ENCODE results near the gene MAPK14.
A peak's percentile ranks its signal among the peaks of the same experiment; 100 is the strongest.
"Not testable (repeated sequence)": the region's sequence is repeated elsewhere in the genome, so short reads cannot be mapped to it uniquely, and the experiment has no call there.

The MAPK14 gene

DNA sequence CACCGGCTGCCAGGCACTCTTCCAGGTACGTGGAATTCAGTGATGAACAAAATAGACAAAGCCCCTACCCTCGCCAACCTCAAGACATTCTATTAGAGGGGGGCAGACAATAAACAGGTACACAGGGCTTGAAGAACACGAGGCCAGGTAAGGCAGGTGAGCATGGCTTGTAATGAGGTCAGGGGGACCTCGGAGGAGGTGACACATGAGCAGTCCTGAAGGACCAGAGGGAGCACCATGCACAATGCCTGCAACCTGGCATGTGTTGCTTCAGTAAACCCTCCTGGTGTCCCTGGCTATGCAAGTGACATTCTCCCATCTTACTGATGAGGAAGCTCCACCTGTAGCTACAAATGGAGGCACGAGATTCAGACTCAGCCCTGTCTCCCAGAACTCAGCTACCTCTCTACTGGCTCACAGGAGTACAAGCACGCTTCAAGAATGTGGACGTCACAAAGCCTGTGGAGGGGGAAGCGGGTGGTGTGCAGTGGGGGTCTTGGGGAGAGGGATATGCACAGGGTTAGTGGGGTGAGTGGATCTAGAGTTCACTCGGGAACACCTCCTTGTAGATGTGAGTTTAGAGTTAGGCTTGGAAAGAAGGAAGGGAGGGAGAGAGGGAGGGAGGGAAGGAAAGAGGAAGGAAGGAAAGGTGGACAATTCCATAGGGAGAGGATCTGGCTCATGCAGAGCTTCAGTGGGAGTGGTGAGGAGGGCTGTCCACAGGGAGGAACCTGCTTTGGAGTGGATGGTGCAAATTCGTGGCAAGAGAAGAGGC, 95.1 kb downstream of the MAPK14 start:
- Mint-ChIP-seq H3K4me3 (no peak overlapping the region), H3K9me3 (no peaks in the 10 kb centered on the region), H3K27ac (peak overlapping the region; percentile 16), H3K4me1 (peaks cover 67 to 81% of the 10 kb centered on the region in 2 donors), H3K27me3 (no peaks in the 10 kb centered on the region), H3K36me3 (peaks cover 14 to 22% of the 10 kb centered on the region in 2 donors)
- ATAC-seq (replicated peaks), result no peak
- DNase-seq, result no peak

DNA sequence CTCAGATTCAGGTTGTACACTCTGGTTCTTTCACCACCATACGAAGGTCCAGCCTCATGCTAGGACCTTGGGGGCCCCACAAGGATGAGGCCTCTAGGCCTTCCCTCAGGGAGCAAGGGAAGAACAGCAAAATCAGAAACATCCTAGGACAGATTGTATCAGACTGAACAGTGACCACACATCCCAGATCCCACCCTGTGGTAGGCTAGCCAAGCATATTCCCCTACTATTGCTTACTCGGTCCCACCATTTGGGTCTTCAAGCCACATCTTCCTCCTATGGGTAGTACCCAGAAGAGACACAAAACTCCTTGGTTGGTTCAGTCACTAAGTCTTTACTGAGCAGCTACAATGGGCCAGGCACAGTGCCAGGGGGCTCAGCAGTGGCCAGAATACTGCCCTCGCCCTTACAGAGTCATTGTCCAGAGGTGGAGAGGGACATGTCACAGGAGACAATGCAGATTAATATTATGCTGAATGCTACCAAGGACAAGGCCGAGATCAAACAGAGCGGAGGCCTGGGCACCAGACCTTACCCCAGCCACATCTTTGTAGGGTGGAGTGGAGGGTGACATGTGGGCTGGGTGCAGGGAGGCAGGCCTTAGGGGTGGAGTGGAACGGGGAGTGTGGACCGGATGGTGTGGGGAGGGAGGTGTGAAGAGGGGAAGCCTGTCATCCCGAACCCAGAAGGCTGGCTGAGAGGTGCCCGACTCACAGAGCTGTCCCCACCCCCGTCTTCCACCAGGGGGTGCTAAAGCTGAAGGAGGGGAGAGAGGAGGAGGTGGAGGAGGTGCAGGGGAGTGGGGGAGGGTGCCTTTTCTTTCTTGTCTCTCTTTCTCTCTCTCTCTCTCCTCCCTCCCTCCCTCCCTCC, 95.9 kb downstream of the MAPK14 start:
- no peaks in the 10 kb centered on the region for H3K9me3 Mint-ChIP-seq
- H3K27ac Mint-ChIP-seq, result peak overlapping the region; percentile 60
- ATAC-seq (replicated peaks) (peak; percentile 64 to 79), DNase-seq (peak; percentile 78)
- H3K4me3 Mint-ChIP-seq, result peak overlapping the region; percentile 11 to 37
- H3K4me1 Mint-ChIP-seq, result peaks cover 60 to 72% of the 10 kb centered on the region in 2 donors
- no peaks in the 10 kb centered on the region for H3K27me3 Mint-ChIP-seq
- peaks cover 12 to 14% of the 10 kb centered on the region in 2 donors for H3K36me3 Mint-ChIP-seq

DNA sequence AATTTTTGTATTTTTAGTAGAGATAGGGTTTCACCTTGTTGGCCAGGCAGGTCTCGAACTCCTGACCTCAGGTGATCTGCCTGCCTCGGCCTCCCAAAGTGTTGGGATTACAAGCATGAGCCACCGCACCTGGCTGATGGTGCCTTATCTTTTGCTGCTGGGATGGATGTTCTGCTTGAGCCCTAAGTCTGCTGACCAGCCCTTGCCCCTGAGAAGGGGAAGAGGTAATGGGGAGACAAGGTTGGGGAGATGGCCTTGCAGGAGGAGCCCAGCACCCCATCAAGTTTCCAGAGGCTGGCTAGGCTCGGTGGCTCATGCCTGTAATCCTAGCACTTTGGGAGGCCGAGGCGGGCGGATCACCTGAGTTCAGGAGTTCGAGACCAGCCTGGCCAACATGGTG, 96.7 kb downstream of the MAPK14 start:
- not testable (repeated sequence) for H3K27me3 Mint-ChIP-seq; DNase-seq; H3K9me3 Mint-ChIP-seq; ATAC-seq (replicated peaks); H3K4me3 Mint-ChIP-seq; H3K36me3 Mint-ChIP-seq
- H3K4me1 Mint-ChIP-seq, result peaks cover 56 to 72% of the 10 kb centered on the region in 2 donors
- H3K27ac Mint-ChIP-seq, result peak overlapping the region; percentile 38

GRCh38 chr6:36124881-36125280, 97.3 kb downstream of the MAPK14 start:
- ATAC-seq (replicated peaks), result no peak
- Mint-ChIP-seq H3K27ac (peak overlapping the region; percentile 51), H3K4me3 (no peak overlapping the region), H3K36me3 (peaks cover 0 to under 1% of the 10 kb centered on the region in 2 donors), H3K9me3 (no peaks in the 10 kb centered on the region), H3K4me1 (peaks cover 55 to 72% of the 10 kb centered on the region in 2 donors), H3K27me3 (no peaks in the 10 kb centered on the region)
- no peak for DNase-seq

GRCh38 chr6:36125575-36125974, 98.0 kb downstream of the MAPK14 start:
- Mint-ChIP-seq H3K4me1 (peaks cover 51 to 66% of the 10 kb centered on the region in 2 donors), H3K9me3 (no peaks in the 10 kb centered on the region), H3K27me3 (no peaks in the 10 kb centered on the region), H3K4me3 (no peak overlapping the region), H3K36me3 (no peaks in the 10 kb centered on the region), H3K27ac (no peak overlapping the region)
- DNase-seq (no peak), ATAC-seq (replicated peaks) (no peak)

GRCh38 chr6:36126121-36126520, 98.5 kb downstream of the MAPK14 start:
- Mint-ChIP-seq H3K36me3 (no peaks in the 10 kb centered on the region), H3K4me3 (no peak overlapping the region), H3K27ac (no peak overlapping the region), H3K9me3 (no peaks in the 10 kb centered on the region), H3K27me3 (no peaks in the 10 kb centered on the region), H3K4me1 (peaks cover 49 to 61% of the 10 kb centered on the region in 2 donors)
- ATAC-seq (replicated peaks), result no peak
- DNase-seq, result no peak

GRCh38 chr6:36126553-36127458, 99.2 kb downstream of the MAPK14 start:
- DNase-seq (no peak), ATAC-seq (replicated peaks) (no peak)
- H3K27me3 Mint-ChIP-seq, result no peaks in the 10 kb centered on the region
- H3K36me3 Mint-ChIP-seq, result no peaks in the 10 kb centered on the region
- H3K4me1 Mint-ChIP-seq, result peaks cover 43 to 57% of the 10 kb centered on the region in 2 donors
- no peak overlapping the region for H3K4me3 Mint-ChIP-seq
- no peaks in the 10 kb centered on the region for H3K9me3 Mint-ChIP-seq
- H3K27ac Mint-ChIP-seq, result peak overlapping the region; percentile 2

- peaks cover 41 to 57% of the 10 kb centered on the region in 2 donors for H3K4me1 Mint-ChIP-seq
- ATAC-seq (replicated peaks), result no peak
- H3K36me3 Mint-ChIP-seq, result peaks cover 0 to 4% of the 10 kb centered on the region in 2 donors
- H3K27ac Mint-ChIP-seq, result no peak overlapping the region
- H3K9me3 Mint-ChIP-seq, result no peaks in the 10 kb centered on the region
- no peaks in the 10 kb centered on the region for H3K27me3 Mint-ChIP-seq
- DNase-seq, result no peak
- no peak overlapping the region for H3K4me3 Mint-ChIP-seq
Measured at GRCh38 chr6:36127462-36128016, 99.9 kb downstream of the MAPK14 start.

GRCh38 chr6:36128073-36128472, 100.5 kb downstream of the MAPK14 start:
- Mint-ChIP-seq H3K36me3 (peaks cover 5 to 10% of the 10 kb centered on the region in 2 donors), H3K4me3 (no peak overlapping the region), H3K4me1 (peaks cover 38 to 57% of the 10 kb centered on the region in 2 donors), H3K27me3 (no peaks in the 10 kb centered on the region), H3K9me3 (no peaks in the 10 kb centered on the region), H3K27ac (no peak overlapping the region)
- DNase-seq (no peak), ATAC-seq (replicated peaks) (no peak)

- peak overlapping the region in 1 of 2 donors; percentile 8 for H3K4me3 Mint-ChIP-seq
- peaks cover 10 to 17% of the 10 kb centered on the region in 2 donors for H3K36me3 Mint-ChIP-seq
- peaks cover 36 to 54% of the 10 kb centered on the region in 2 donors for H3K4me1 Mint-ChIP-seq
- H3K27me3 Mint-ChIP-seq, result no peaks in the 10 kb centered on the region
- ATAC-seq (replicated peaks), result no peak
- H3K27ac Mint-ChIP-seq, result peak overlapping the region; percentile 62
- no peak for DNase-seq
- H3K9me3 Mint-ChIP-seq, result no peaks in the 10 kb centered on the region
Measured at GRCh38 chr6:36128793-36129192, 101.2 kb downstream of the MAPK14 start.

DNA sequence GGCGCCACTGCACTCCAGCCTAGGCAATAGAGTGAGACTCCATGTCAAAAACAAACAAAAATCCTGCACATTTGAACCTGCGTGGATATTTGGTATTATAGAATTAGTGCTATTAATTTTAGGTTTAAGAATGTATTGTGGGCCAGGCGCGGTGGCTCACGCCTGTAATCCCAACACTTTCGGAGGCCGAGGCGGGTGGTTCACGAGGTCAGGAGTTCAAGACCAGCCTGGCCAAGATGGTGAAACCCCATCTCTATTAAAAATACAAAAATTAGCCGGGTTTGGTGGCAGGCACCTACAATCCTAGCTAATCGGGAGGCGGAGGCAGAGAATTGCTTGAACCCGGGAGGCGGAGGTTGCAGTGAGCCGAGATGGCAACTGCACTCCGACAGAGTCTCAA, 101.7 kb downstream of the MAPK14 start:
- Mint-ChIP-seq H3K4me3 (peak overlapping the region; percentile 34 to 63), H3K4me1 (peaks cover 37 to 48% of the 10 kb centered on the region in 2 donors), H3K36me3 (peaks cover 12 to 19% of the 10 kb centered on the region in 2 donors)
- DNase-seq; H3K9me3 Mint-ChIP-seq; H3K27me3 Mint-ChIP-seq; H3K27ac Mint-ChIP-seq; ATAC-seq (replicated peaks): not testable (repeated sequence)

- Mint-ChIP-seq H3K36me3 (peaks cover 16 to 24% of the 10 kb centered on the region in 2 donors), H3K27ac (peak within 1 kb of the TSS; percentile 94), H3K9me3 (no peaks in the 10 kb centered on the region), H3K4me3 (peak within 1 kb of the TSS; percentile 86 to 91), H3K27me3 (no peaks in the 10 kb centered on the region), H3K4me1 (peaks cover 39 to 47% of the 10 kb centered on the region in 2 donors)
- peak; percentile 45 to 51 for ATAC-seq (replicated peaks)
- DNase-seq, result no peak
Measured at GRCh38 chr6:36129941-36130666, 102.5 kb downstream of the MAPK14 start, which contains the start of gene MAPK13. TSS of gene MAPK13 (plus strand) at chr6:36130513. CDS start at chr6:36130583, 70 bp downstream.
